ENCODE data around the gene PLEK.
A peak's percentile ranks its signal among the peaks of the same experiment; 100 is the strongest.

Gene PLEK

DNA sequence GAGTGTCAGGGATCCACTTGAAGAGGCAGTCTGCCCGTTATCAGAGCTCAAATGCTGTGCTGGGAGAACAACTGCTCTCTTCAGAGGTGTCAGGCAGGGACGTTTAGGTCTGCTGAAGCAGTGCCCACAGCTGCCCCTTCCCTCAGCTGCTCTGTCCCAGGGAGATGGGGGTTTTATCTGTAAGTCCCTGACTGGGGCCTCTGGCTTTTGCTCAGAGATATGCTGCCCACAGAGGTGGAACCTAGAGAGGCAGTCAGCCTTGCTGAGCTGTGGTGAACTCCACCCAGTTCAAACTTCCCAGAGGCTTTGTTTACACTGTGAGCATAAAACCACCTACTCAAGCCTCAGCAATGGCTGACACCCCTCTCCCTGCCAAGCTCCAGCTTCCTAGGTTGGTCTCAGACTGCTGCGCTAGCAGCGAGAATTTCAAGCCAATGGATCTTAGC lies 38.1 kb downstream of the PLEK start:
- peaks cover 21% of the 10 kb centered on the region for H3K27me3 Mint-ChIP-seq (ENCODE audit: low read depth, poor library complexity)
- TF ChIP-seq, protein P1, sequence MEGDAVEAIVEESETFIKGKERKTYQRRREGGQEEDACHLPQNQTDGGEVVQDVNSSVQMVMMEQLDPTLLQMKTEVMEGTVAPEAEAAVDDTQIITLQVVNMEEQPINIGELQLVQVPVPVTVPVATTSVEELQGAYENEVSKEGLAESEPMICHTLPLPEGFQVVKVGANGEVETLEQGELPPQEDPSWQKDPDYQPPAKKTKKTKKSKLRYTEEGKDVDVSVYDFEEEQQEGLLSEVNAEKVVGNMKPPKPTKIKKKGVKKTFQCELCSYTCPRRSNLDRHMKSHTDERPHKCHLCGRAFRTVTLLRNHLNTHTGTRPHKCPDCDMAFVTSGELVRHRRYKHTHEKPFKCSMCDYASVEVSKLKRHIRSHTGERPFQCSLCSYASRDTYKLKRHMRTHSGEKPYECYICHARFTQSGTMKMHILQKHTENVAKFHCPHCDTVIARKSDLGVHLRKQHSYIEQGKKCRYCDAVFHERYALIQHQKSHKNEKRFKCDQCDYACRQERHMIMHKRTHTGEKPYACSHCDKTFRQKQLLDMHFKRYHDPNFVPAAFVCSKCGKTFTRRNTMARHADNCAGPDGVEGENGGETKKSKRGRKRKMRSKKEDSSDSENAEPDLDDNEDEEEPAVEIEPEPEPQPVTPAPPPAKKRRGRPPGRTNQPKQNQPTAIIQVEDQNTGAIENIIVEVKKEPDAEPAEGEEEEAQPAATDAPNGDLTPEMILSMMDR (IDR thresholded peaks at IDR 0.05): no peak
- H3K9me3 Mint-ChIP-seq: peaks cover 64% of the 10 kb centered on the region
- H3K4me3 Mint-ChIP-seq: no peak overlapping the region
- peaks cover 10% of the 10 kb centered on the region for H3K36me3 Mint-ChIP-seq (ENCODE audit: low read depth)
- no peaks in the 10 kb centered on the region for H3K4me1 Mint-ChIP-seq
- no peak for DNase-seq
- H3K27ac Mint-ChIP-seq: no peak overlapping the region

DNA sequence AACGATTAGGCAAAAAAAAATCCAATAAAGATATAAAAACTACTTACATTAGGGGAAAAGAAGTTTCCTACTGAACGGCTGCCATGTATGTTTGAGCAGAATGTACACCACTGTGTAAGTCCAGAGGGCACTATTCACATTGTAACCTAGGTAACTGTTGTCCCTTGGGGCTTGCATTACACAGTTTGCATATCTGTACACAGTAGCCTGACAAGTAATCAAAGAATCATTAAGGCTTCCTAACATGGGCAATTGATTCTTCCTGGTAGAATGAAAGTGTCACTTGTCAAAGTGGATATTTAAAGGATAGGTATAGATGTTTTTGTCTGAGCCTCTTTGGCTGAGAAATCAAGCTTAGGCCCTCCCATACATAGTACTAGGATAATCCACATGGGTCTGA lies 39.1 kb downstream of the PLEK start:
- Mint-ChIP-seq H3K9me3 (peaks cover 58% of the 10 kb centered on the region), H3K36me3 (ENCODE audit: low read depth) (peaks cover 6% of the 10 kb centered on the region), H3K27me3 (ENCODE audit: low read depth, poor library complexity) (peaks cover 17% of the 10 kb centered on the region)

DNA sequence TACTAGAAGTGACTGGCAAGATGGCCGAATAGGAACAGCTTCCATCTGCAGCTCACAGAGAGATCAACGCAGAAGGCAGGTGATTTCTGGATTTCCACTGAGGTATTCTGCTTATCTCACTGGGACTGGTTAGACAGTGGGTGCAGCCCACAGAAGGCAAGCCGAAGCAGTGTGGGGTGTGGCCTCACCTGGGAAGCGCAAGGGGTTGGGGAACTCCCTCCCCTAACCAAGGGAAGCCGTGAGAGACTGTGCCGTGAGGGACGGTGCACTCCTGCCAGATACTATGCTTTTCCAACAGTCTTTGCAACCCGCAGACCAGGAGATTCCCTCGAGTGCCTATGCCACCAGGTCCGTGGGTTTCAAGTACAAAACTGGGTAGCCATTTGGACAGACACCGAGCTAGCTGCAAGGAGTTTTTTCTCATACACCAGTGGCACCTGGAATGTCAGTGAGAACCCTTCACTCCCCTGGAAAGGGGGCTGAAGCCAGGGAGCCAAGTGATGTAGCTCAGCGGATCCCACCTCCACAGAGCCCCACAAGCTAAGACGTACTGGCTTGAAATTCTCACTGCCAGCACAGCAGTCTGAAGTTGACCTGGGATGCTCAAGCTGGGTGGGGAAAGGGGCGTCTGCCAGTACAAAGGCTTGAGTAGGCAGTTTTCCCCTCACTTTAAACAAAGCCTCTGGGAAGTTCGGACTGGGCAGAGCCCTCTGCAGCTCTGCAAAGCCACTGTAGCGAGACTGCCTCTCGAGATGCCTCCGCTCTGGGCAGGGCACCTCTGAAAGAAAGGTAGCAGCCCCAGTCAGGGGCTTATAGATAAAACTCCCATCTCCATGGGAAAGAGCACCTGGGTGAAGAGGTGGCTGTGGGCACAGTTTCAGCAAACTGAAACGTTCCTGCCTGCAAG lies 40.1 kb downstream of the PLEK start:
- Mint-ChIP-seq H3K4me1 (no peaks in the 10 kb centered on the region), H3K27ac (no peak overlapping the region), H3K27me3 (ENCODE audit: low read depth, poor library complexity) (peaks cover 17% of the 10 kb centered on the region), H3K4me3 (peak overlapping the region; percentile 68), H3K36me3 (ENCODE audit: low read depth) (no peaks in the 10 kb centered on the region), H3K9me3 (peaks cover 50% of the 10 kb centered on the region)
- TF ChIP-seq, protein P1 (IDR thresholded peaks at IDR 0.05): no peak
- no peak for DNase-seq

More for the DNA sequence above, 39.1 kb downstream of the PLEK start:
- no peak overlapping the region for H3K27ac Mint-ChIP-seq
- H3K4me1 Mint-ChIP-seq: no peaks in the 10 kb centered on the region
- TF ChIP-seq, protein P1 (IDR thresholded peaks at IDR 0.05): no peak
- DNase-seq: no peak
- no peak overlapping the region for H3K4me3 Mint-ChIP-seq

- H3K27ac Mint-ChIP-seq: no peak overlapping the region
- peaks cover 2% of the 10 kb centered on the region for H3K4me1 Mint-ChIP-seq
- peaks cover 3% of the 10 kb centered on the region for H3K27me3 Mint-ChIP-seq (ENCODE audit: low read depth, poor library complexity)
- no peaks in the 10 kb centered on the region for H3K36me3 Mint-ChIP-seq (ENCODE audit: low read depth)
- TF ChIP-seq, protein P1 (IDR thresholded peaks at IDR 0.05): no peak
- no peak overlapping the region for H3K4me3 Mint-ChIP-seq
- peaks cover 19% of the 10 kb centered on the region for H3K9me3 Mint-ChIP-seq
- no peak for DNase-seq
These were observed 46.5 kb downstream of the PLEK start for GRCh38 chr2:68411397-68412126.

DNA sequence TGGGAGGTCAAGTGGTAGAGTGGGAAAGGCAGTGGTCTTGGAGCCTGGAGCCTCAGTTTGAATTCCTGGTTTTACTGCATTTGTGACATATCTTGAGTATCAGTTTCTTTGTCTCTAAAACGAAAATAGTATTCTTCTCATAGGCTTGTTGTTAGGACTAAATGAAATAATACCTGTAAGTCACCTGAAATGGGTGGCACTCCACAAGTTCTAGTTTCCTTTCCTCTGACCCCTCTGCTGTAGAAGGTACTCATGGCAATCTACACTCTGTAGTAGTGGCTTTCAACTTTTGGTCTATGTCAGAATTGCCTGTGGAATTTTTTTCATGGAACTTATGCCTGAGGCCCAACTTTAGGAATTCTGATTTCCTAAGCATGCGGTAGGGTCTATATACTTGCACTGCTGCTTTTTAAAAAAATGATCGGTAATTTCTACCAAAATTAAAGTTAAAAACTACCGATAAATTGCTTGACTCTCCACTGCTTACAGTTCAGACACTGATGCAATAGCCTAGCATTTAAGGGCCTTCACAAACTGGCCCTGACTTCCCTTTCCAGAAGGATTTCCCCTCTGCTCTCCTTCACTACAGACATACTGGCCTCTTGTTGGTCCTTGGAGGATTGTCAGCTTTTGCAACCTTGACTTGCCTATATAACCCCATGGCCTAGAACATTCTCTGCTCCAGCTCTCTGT lies 47.2 kb downstream of the PLEK start:
- peaks cover 12% of the 10 kb centered on the region for H3K9me3 Mint-ChIP-seq

More for the DNA sequence above, 47.2 kb downstream of the PLEK start:
- Mint-ChIP-seq H3K27ac (no peak overlapping the region), H3K4me1 (peaks cover 9% of the 10 kb centered on the region), H3K4me3 (no peak overlapping the region), H3K27me3 (ENCODE audit: low read depth, poor library complexity) (no peaks in the 10 kb centered on the region), H3K36me3 (ENCODE audit: low read depth) (no peaks in the 10 kb centered on the region)
- TF ChIP-seq, protein P1 (IDR thresholded peaks at IDR 0.05): no peak
- no peak for DNase-seq

All from nephron progenitor cell (in vitro differentiated cells).